GDM1 (cell line): ENCODE results near the gene DSCAML1.
"Not testable (repeated sequence)": the region's sequence is repeated elsewhere in the genome, so short reads cannot be mapped to it uniquely, and the experiment has no call there.

ENCODE experiments used
- DNase-seq: peaks from one replicate; lab custom pipeline; 2025; lab: John Stamatoyannopoulos, UW

Gene DSCAML1

GRCh38 chr11:117794772-117795629 lies 2.0 kb downstream of the DSCAML1 start:
- no peak for DNase-seq

GRCh38 chr11:117794135-117794534 lies 2.9 kb downstream of the DSCAML1 start:
- no peak for DNase-seq

- DNase-seq, result no peak
Observed at GRCh38 chr11:117793583-117793982, 3.4 kb downstream of the DSCAML1 start.

- no peak for DNase-seq
Observed at GRCh38 chr11:117792992-117793391, 4.0 kb downstream of the DSCAML1 start.

GRCh38 chr11:117792241-117792640 lies 4.8 kb downstream of the DSCAML1 start:
- no peak for DNase-seq

GRCh38 chr11:117790279-117790678 lies 6.7 kb downstream of the DSCAML1 start:
- DNase-seq, result no peak

- no peak for DNase-seq
Observed at GRCh38 chr11:117789241-117789640, 7.8 kb downstream of the DSCAML1 start.

GRCh38 chr11:117786135-117786870 lies 10.7 kb downstream of the DSCAML1 start:
- DNase-seq, result no peak

GRCh38 chr11:117782101-117782500 lies 14.9 kb downstream of the DSCAML1 start:
- no peak for DNase-seq

GRCh38 chr11:117781627-117782026 lies 15.4 kb downstream of the DSCAML1 start:
- no peak for DNase-seq

- no peak for DNase-seq
Observed at GRCh38 chr11:117780456-117780855, 16.6 kb downstream of the DSCAML1 start.

- DNase-seq, result no peak
Observed at GRCh38 chr11:117774553-117774952, 22.5 kb downstream of the DSCAML1 start.

GRCh38 chr11:117772360-117772759 lies 24.7 kb downstream of the DSCAML1 start:
- DNase-seq, result no peak

- DNase-seq, result no peak
Observed at GRCh38 chr11:117771841-117772240, 25.2 kb downstream of the DSCAML1 start.

GRCh38 chr11:117771197-117771596 lies 25.8 kb downstream of the DSCAML1 start:
- no peak for DNase-seq

- no peak for DNase-seq
Observed at GRCh38 chr11:117770061-117770460, 27.0 kb downstream of the DSCAML1 start.

GRCh38 chr11:117769533-117769932 lies 27.5 kb downstream of the DSCAML1 start:
- no peak for DNase-seq

- no peak for DNase-seq
Observed at GRCh38 chr11:117768506-117768905, 28.5 kb downstream of the DSCAML1 start.

- DNase-seq, result no peak
Observed at GRCh38 chr11:117767071-117767470, 29.9 kb downstream of the DSCAML1 start.

GRCh38 chr11:117766576-117766975 lies 30.4 kb downstream of the DSCAML1 start:
- no peak for DNase-seq

GRCh38 chr11:117766026-117766425 lies 31.0 kb downstream of the DSCAML1 start:
- DNase-seq, result no peak

GRCh38 chr11:117765068-117765467 lies 31.9 kb downstream of the DSCAML1 start:
- DNase-seq, result no peak

GRCh38 chr11:117763465-117763864 lies 33.6 kb downstream of the DSCAML1 start:
- DNase-seq, result not testable (repeated sequence)
